Naive thymus-derived CD4-positive, alpha-beta T cell (primary cell): Measurements from ENCODE around the gene TRAF4. TPM values are rescaled to one million over a fixed set of nuclear protein-coding genes. Genes with fewer than 3 reads are reported as not detected.

Experiments
- ATAC-seq: fragments of 150-1000 bp; cut with Tn5 transposase; 2 replicates; pipeline ENCODE4 v1.10.0; 2021; ENCODE audit warnings: mild to moderate bottlenecking, moderate library complexity
- CTCF ChIA-PET: fragments of 350-600 bp; sonication (Branson Sonifier 250); formaldehyde crosslinking; loops from one replicate; lab custom pipeline; 2021; ENCODE audit warnings: antibody characterized with exemption; lab: Charles Lee
- POLR2A ChIA-PET: fragments of 350-600 bp; sonication (Branson Sonifier 250); formaldehyde crosslinking; loops from one replicate; lab custom pipeline; 2021; ENCODE audit warnings: antibody characterized with exemption, inconsistent platforms; lab: Charles Lee
- DNase-seq, 9 donors: peaks; one replicate each; pipeline versions ENCODE4 v3.0.0 to v3.0.0-alpha.2; 2020 to 2022; ENCODE audit warnings: mixed read lengths in 1 of 9
- H3K27ac ChIP-seq: one replicate; pipeline ENCODE4 v1.7.0; 2013; ENCODE audit warnings: mild to moderate bottlenecking, low read depth, low read length, moderate library complexity
- H3K27me3 ChIP-seq, 2 donors: one replicate each; pipeline ENCODE4 v1.7.0; 2013; ENCODE audit warnings: low read length in 2 of 2, mild to moderate bottlenecking in 2 of 2, moderate library complexity in 2 of 2; ENCODE audit not compliant: control insufficient read depth in 2 of 2, insufficient read depth in 2 of 2
- H3K36me3 ChIP-seq, 3 experiments: 1 replicate in 2 of 3; 2 replicates in 1 of 3; pipeline ENCODE4 v1.7.0; 2013; ENCODE audit warnings: low read length in 3 of 3, mild to moderate bottlenecking in 3 of 3, moderate library complexity in 1 of 3; ENCODE audit not compliant: insufficient read depth in 3 of 3, control insufficient read depth in 2 of 3
- H3K4me1 ChIP-seq, 2 donors: one replicate each; pipeline ENCODE4 v1.7.0; 2013; ENCODE audit warnings: low read length in 2 of 2, mild to moderate bottlenecking in 2 of 2, moderate library complexity in 1 of 2; ENCODE audit not compliant: control insufficient read depth in 2 of 2, insufficient read depth in 2 of 2
- H3K4me3 ChIP-seq: 2 replicates; pipeline ENCODE4 v1.7.0; 2013; ENCODE audit warnings: mild to moderate bottlenecking, low read length
- H3K9me3 ChIP-seq, 3 experiments: 1 replicate in 2 of 3; 2 replicates in 1 of 3; pipeline ENCODE4 v1.7.0; 2013; ENCODE audit warnings: low read length in 3 of 3; ENCODE audit not compliant: control insufficient read depth in 2 of 3
- H3K27ac Mint-ChIP-seq, 9 donors: one replicate each; pipeline ENCODE4 v1.8.0; 2020 to 2022; ENCODE audit warnings: mixed read lengths in 9 of 9, mild to moderate bottlenecking in 8 of 9, moderate library complexity in 5 of 9, inconsistent platforms in 2 of 9
- H3K27me3 Mint-ChIP-seq, 5 donors: one replicate each; pipeline ENCODE4 v1.8.0; 2021 to 2022; ENCODE audit warnings: mixed read lengths in 5 of 5, mild to moderate bottlenecking in 1 of 5
- H3K36me3 Mint-ChIP-seq, 5 donors: one replicate each; pipeline ENCODE4 v1.8.0; 2020 to 2022; ENCODE audit warnings: mixed read lengths in 5 of 5, mild to moderate bottlenecking in 3 of 5, inconsistent platforms in 1 of 5
- H3K4me1 Mint-ChIP-seq, 7 donors: one replicate each; pipeline ENCODE4 v1.8.0; 2020 to 2022; ENCODE audit warnings: mixed read lengths in 7 of 7, mild to moderate bottlenecking in 3 of 7, inconsistent platforms in 1 of 7
- H3K4me3 Mint-ChIP-seq, 10 donors: one replicate each; pipeline ENCODE4 v1.8.0; 2020 to 2022; ENCODE audit warnings: mild to moderate bottlenecking in 10 of 10, mixed read lengths in 10 of 10, moderate library complexity in 6 of 10, inconsistent platforms in 2 of 10
- H3K9me3 Mint-ChIP-seq, 11 donors: one replicate each; pipeline ENCODE4 v1.8.0; 2020 to 2022; ENCODE audit warnings: mixed read lengths in 11 of 11, mild to moderate bottlenecking in 4 of 11, inconsistent platforms in 1 of 11, moderate library complexity in 1 of 11
- intact Hi-C, 2 donors: fragments of 100-400 bp; cut with micrococcal nuclease; formaldehyde crosslinking; loops; one replicate each; pipeline ENCODE4 v1.15.1; 2023
- polyA plus RNA-seq, 2 donors: library from polyadenylated mRNA; unstranded; fragments of 300-500 nt; fragmentation: Illumina TruSeq; gene quantifications; one replicate each; pipeline ENCODE4 v1.2.3, GENCODE V29; 2021
- total RNA-seq, 6 experiments: library from RNA in 5 of 6; stranded (reverse) in 5 of 6; gene quantifications; 1 replicate in 5 of 6; 2 replicates in 1 of 6; pipeline ENCODE4 v1.2.3 and lab custom pipeline; 2021 to 2026

The TRAF4 gene
- total and polyA plus RNA-seq, 7 experiments from 2014 or later, result 1.3 to 228 (median 25.6) TPM

- DNase-seq (peak in 8 of 9 donors; percentile 31 to 83 (median 50)), ATAC-seq (peak; percentile 23)
- Mint-ChIP-seq H3K36me3 (peaks cover 4 to 28% (median 11%) of the 10 kb centered on the region in 5 donors), H3K4me3 (peak within 1 kb of the TSS; percentile 82 to 98 (median 96)), H3K4me1 (peaks cover 12 to 65% (median 54%) of the 10 kb centered on the region in 7 donors), H3K27me3 (no peaks in the 10 kb centered on the region), H3K27ac (peak within 1 kb of the TSS; percentile 93 to 100 (median 98)), H3K9me3 (no peaks in the 10 kb centered on the region)
- Histone ChIP-seq H3K9me3 (no peaks in the 10 kb centered on the region), H3K27ac (peak within 1 kb of the TSS; percentile 100), H3K4me1 (peaks cover 29 to 39% of the 10 kb centered on the region in 2 donors), H3K4me3 (peak within 1 kb of the TSS; percentile 83), H3K36me3 (peaks cover 18 to 39% (median 27%) of the 10 kb centered on the region in 3 experiments), H3K27me3 (no peaks in the 10 kb centered on the region)
- ChIA-PET CTCF (interaction anchor here (0.6 to 10.6 kb wide), 30 partner anchors 9 to 1128 kb away, joined by 3 to 331 read pairs (median 4); partner anchors contain the start of genes FLOT2, PROCA1, SDF2 and SUPT6H), POLR2A (interaction anchor here (0.7 to 9.2 kb wide), 14 partner anchors 15 to 225 kb away, joined by 3 to 269 read pairs (median 9); partner anchors contain the start of genes BLTP2, DHRS13, FLOT2 and PHF12)
- intact Hi-C loops, result loop anchor here (2.0 to 10.0 kb wide), 6 partner anchors 79 to 566 kb away; partner anchors contain the start of genes BLTP2 (in 1 of the 2), FAM222B (in 1 of the 2) and NUFIP2 (in 1 of the 2)
Measured at GRCh38 chr17:28726226-28726626, 17.6 kb upstream of the TRAF4 start, which contains the start of gene TLCD1. TSS of gene TLCD1 (minus strand) at chr17:28726233. CDS start at chr17:28726097, 136 bp downstream.

GRCh38 chr17:28726627-28727491 lies 17.0 kb upstream of the TRAF4 start:
- Mint-ChIP-seq H3K27me3 (no peaks in the 10 kb centered on the region), H3K4me1 (peaks cover 12 to 62% (median 49%) of the 10 kb centered on the region in 7 donors), H3K4me3 (peak overlapping the region; percentile 82 to 98 (median 96)), H3K36me3 (peaks cover 4 to 23% (median 11%) of the 10 kb centered on the region in 5 donors), H3K27ac (peak overlapping the region; percentile 93 to 100 (median 98)), H3K9me3 (no peaks in the 10 kb centered on the region)
- Histone ChIP-seq H3K4me3 (peak overlapping the region; percentile 83), H3K27ac (peak overlapping the region; percentile 100), H3K36me3 (peaks cover 13 to 33% (median 22%) of the 10 kb centered on the region in 3 experiments), H3K27me3 (no peaks in the 10 kb centered on the region), H3K9me3 (no peaks in the 10 kb centered on the region), H3K4me1 (peaks cover 23 to 33% of the 10 kb centered on the region in 2 donors)
- intact Hi-C loops, result loop anchor here (1.0 to 10.0 kb wide), 14 partner anchors 16 to 565 kb away; partner anchors contain the start of genes BLTP2 (in 1 of the 2), DHRS13 (in 1 of the 2), FAM222B (in 1 of the 2) and FLOT2 (in 1 of the 2)
- POLR2A ChIA-PET, result interaction anchor here (0.7 to 9.2 kb wide), 20 partner anchors 7 to 225 kb away, joined by 3 to 269 read pairs (median 8); partner anchors contain the start of genes BLTP2, DHRS13, FLOT2 and PHF12
- DNase-seq, result peak; percentile 79 to 93 (median 87)
- peak; percentile 65 for ATAC-seq
- CTCF ChIA-PET, result interaction anchor here (0.6 to 10.6 kb wide), 42 partner anchors 7 to 1127 kb away, joined by 3 to 331 read pairs (median 4); partner anchors contain the start of genes FLOT2, PROCA1, RPL23A and SDF2

- Histone ChIP-seq H3K27me3 (no peaks in the 10 kb centered on the region), H3K36me3 (peaks cover 0 to 16% (median 8%) of the 10 kb centered on the region in 3 experiments), H3K9me3 (no peaks in the 10 kb centered on the region), H3K4me3 (peak within 1 kb of the TSS; percentile 83), H3K4me1 (peaks cover 14 to 22% of the 10 kb centered on the region in 2 donors), H3K27ac (peak within 1 kb of the TSS; percentile 100)
- Mint-ChIP-seq H3K27me3 (no peaks in the 10 kb centered on the region), H3K36me3 (peaks cover 2 to 15% (median 8%) of the 10 kb centered on the region in 5 donors), H3K27ac (peak within 1 kb of the TSS; percentile 93 to 100 (median 98)), H3K4me3 (peak within 1 kb of the TSS; percentile 82 to 98 (median 96)), H3K4me1 (peaks cover 12 to 52% (median 41%) of the 10 kb centered on the region in 7 donors), H3K9me3 (no peaks in the 10 kb centered on the region)
- ATAC-seq, result peak; percentile 83
- ChIA-PET CTCF (interaction anchor here (0.6 to 10.6 kb wide), 12 partner anchors 9 to 530 kb away, joined by 3 to 331 read pairs (median 4); partner anchors contain the start of genes FLOT2, RPL23A and TRAF4), POLR2A (interaction anchor here (0.6 to 9.2 kb wide), 16 partner anchors 9 to 356 kb away, joined by 3 to 269 read pairs (median 10); partner anchors contain the start of genes BLTP2, DHRS13, FLOT2 and PHF12)
- intact Hi-C loops, result loop anchor here (1.0 to 10.0 kb wide), 12 partner anchors 9 to 564 kb away; partner anchors contain the start of genes BLTP2 (in 2 of the 2), RPL23A (in 2 of the 2), DHRS13 (in 1 of the 2) and FAM222B (in 1 of the 2)
- DNase-seq, result peak; percentile 95 to 99 (median 98)
Measured at GRCh38 chr17:28728364-28729200, 15.2 kb upstream of the TRAF4 start, which contains the start of gene NEK8. TSS of gene NEK8 (plus strand) at chr17:28728788. CDS start at chr17:28728814, 26 bp downstream.

- Mint-ChIP-seq H3K36me3 (peaks cover 0 to 4% (median 0%) of the 10 kb centered on the region in 5 donors), H3K9me3 (no peaks in the 10 kb centered on the region), H3K27ac (peak overlapping the region in 5 of 9 donors; percentile 7 to 36 (median 25)), H3K27me3 (no peaks in the 10 kb centered on the region), H3K4me1 (peaks cover 12 to 40% (median 31%) of the 10 kb centered on the region in 7 donors), H3K4me3 (no peak overlapping the region)
- ChIA-PET POLR2A (interaction anchor here (1.1 to 9.2 kb wide), 5 partner anchors 17 to 358 kb away, joined by 3 to 269 read pairs (median 3); partner anchors contain the start of genes PHF12 and TRAF4), CTCF (interaction anchor here (10.6 kb wide), 1 partner anchor 18 kb away, joined by 331 read pairs; the partner anchor contains the start of gene TRAF4)
- no peak for DNase-seq
- intact Hi-C loops, result loop anchor here (2.0 to 10.0 kb wide), 5 partner anchors 83 to 562 kb away; partner anchors contain the start of genes BLTP2 (in 2 of the 2), IFT20 (in 1 of the 2), NUFIP2 (in 1 of the 2) and TNFAIP1 (in 1 of the 2)
- H3K27me3 ChIP-seq, result no peaks in the 10 kb centered on the region
- H3K9me3 ChIP-seq, result no peaks in the 10 kb centered on the region
- peaks cover 14 to 22% of the 10 kb centered on the region in 2 donors for H3K4me1 ChIP-seq
- peaks cover 0 to 9% (median 0%) of the 10 kb centered on the region in 3 experiments for H3K36me3 ChIP-seq
- H3K4me3 ChIP-seq, result no peak overlapping the region
- H3K27ac ChIP-seq, result no peak overlapping the region
- no peak for ATAC-seq
Measured at GRCh38 chr17:28729950-28730330, 13.9 kb upstream of the TRAF4 start.

GRCh38 chr17:28733346-28733745 lies 10.5 kb upstream of the TRAF4 start:
- peaks cover 0 to 8% (median 0%) of the 10 kb centered on the region in 5 donors for H3K36me3 Mint-ChIP-seq
- Histone ChIP-seq H3K4me3 (no peak overlapping the region), H3K27me3 (no peaks in the 10 kb centered on the region), H3K9me3 (no peaks in the 10 kb centered on the region), H3K4me1 (peaks cover 5 to 6% of the 10 kb centered on the region in 2 donors), H3K27ac (no peak overlapping the region), H3K36me3 (peaks cover 0 to 11% (median 0%) of the 10 kb centered on the region in 3 experiments)
- no peak for DNase-seq
- ChIA-PET POLR2A (interaction anchor here (1.2 kb wide), 1 partner anchor 10 kb away, joined by 3 read pairs; no protein-coding TSS in a partner anchor), CTCF (no interaction called here)
- ATAC-seq, result no peak
- intact Hi-C loops, result no loop called here
- H3K4me1 Mint-ChIP-seq, result peaks cover 3 to 19% (median 13%) of the 10 kb centered on the region in 7 donors
- H3K9me3 Mint-ChIP-seq, result peaks cover 0 to 2% (median 0%) of the 10 kb centered on the region in 11 donors
- no peaks in the 10 kb centered on the region for H3K27me3 Mint-ChIP-seq
- H3K4me3 Mint-ChIP-seq, result no peak overlapping the region
- H3K27ac Mint-ChIP-seq, result no peak overlapping the region
